HepG2 (cell line): ENCODE data around the gene PPP1CC. TPM values are rescaled to one million over a fixed set of nuclear protein-coding genes. Genes with fewer than 3 reads are reported as not detected.

Experiments used
- ATAC-seq: fragments of 200-7000 bp; cut with Tn5 transposase; 3 replicates; pipeline ENCODE4 v1.9.1; 2020; ENCODE audit warnings: mild to moderate bottlenecking, moderate library complexity
- BruUV-seq: library from RNA; stranded (reverse); fragments of 400-500 nt; replicated peaks from 2 replicates; lab custom pipeline; 2021; lab: Mats Ljungman, UMichigan
- CTCF ChIA-PET: fragments of 300-600 bp; formaldehyde crosslinking; extraction: SDS; loops from one replicate; lab custom pipeline; 2021; ENCODE audit warnings: low total read pairs, inconsistent platforms, low intra/inter-chr PET ratio; lab: Yijun Ruan, JAX
- POLR2A ChIA-PET: fragments of 350-600 bp; sonication (Branson Sonifier 250); formaldehyde crosslinking; loops from one replicate; lab custom pipeline; 2020; ENCODE audit warnings: antibody characterized with exemption, inconsistent platforms; lab: Yijun Ruan, JAX
- DNase-seq: peaks from one replicate; pipeline ENCODE4 v3.0.0-alpha.2; 2015; ENCODE audit warnings: low spot score
- FAIRE-seq: peaks from 3 replicates; lab custom pipeline; 2011; peaks lifted over from hg19 to GRCh38; lab: Jason Lieb, UNC
- H2AFZ ChIP-seq: one replicate; pipeline ENCODE4 v1.6.1; 2011; ENCODE audit warnings: low read length, inconsistent platforms
- H3K27ac ChIP-seq: fragments of 300-600 bp; 3 replicates; pipeline ENCODE4 v1.8.0; 2011; ENCODE audit warnings: mixed run types, mild to moderate bottlenecking, mixed read lengths, low read length, inconsistent platforms; ENCODE audit not compliant: insufficient read depth; ENCODE audit errors: extremely low read length
- H3K27me3 ChIP-seq, 2 experiments: fragments of 200-600 bp in 1 of 2; 2 replicates in 1 of 2; 3 replicates in 1 of 2; pipeline versions ENCODE4 v1.6.0 to v1.8.0; 2011; ENCODE audit warnings: low read length in 2 of 2, mild to moderate bottlenecking in 2 of 2, moderate library complexity in 2 of 2, inconsistent platforms in 1 of 2; ENCODE audit not compliant: insufficient read depth in 2 of 2, control insufficient read depth in 1 of 2
- H3K36me3 ChIP-seq, 2 experiments: fragments of 200-600 bp in 1 of 2; replicated peaks in 1 of 2; 2 replicates in 1 of 2; 3 replicates in 1 of 2; pipeline versions ENCODE4 v1.5.1 to v1.8.0; 2011; ENCODE audit warnings: low read length in 2 of 2, inconsistent platforms in 1 of 2; ENCODE audit not compliant: insufficient read depth in 2 of 2, control insufficient read depth in 1 of 2
- H3K4me1 ChIP-seq: 2 replicates; pipeline ENCODE4 v1.5.1; 2012; ENCODE audit warnings: low read length, inconsistent platforms; ENCODE audit not compliant: insufficient read depth
- H3K4me2 ChIP-seq: 2 replicates; pipeline ENCODE4 v1.6.0; 2011; ENCODE audit warnings: low read depth, low read length, inconsistent platforms
- H3K4me3 ChIP-seq, 3 experiments: fragments of 200-600 bp in 1 of 3; sonication (generic), shearing (Covaris generic) in 1 of 3; replicated peaks in 1 of 3; 2 replicates each; pipeline ENCODE4 v1.5.1; 2011 to 2016; ENCODE audit warnings: low read length in 3 of 3, inconsistent platforms in 2 of 3, low read depth in 2 of 3, mild to moderate bottlenecking in 2 of 3, control low read depth in 1 of 3, mixed read lengths in 1 of 3; ENCODE audit not compliant: insufficient read depth in 1 of 3
- H3K79me2 ChIP-seq: one replicate; pipeline ENCODE4 v1.6.1; 2011; ENCODE audit warnings: low read length, inconsistent platforms; ENCODE audit not compliant: insufficient read depth
- H3K9ac ChIP-seq: 2 replicates; pipeline ENCODE4 v1.6.0; 2011; ENCODE audit warnings: mild to moderate bottlenecking, low read depth, low read length, inconsistent platforms; ENCODE audit not compliant: insufficient read depth
- H3K9me3 ChIP-seq: 2 replicates; pipeline ENCODE4 v1.5.1; 2012; ENCODE audit warnings: mild to moderate bottlenecking, low read length
- H4K20me1 ChIP-seq: 2 replicates; pipeline ENCODE4 v1.6.0; 2011; ENCODE audit warnings: inconsistent platforms, mild to moderate bottlenecking, low read length, moderate library complexity; ENCODE audit not compliant: insufficient read depth
- FOXA1 ChIP-seq, 2 experiments: fragments of 450-650 bp in 1 of 2; sonication (generic) in 1 of 2; formaldehyde crosslinking in 1 of 2; IDR thresholded peaks; 2 replicates each; pipeline versions ENCODE4 v1.4.0 to v1.6.1; 2016 to 2020; ENCODE audit warnings: missing genetic modification reagents in 1 of 2
- GATAD1 ChIP-seq: IDR thresholded peaks from 2 replicates; pipeline ENCODE4 v1.6.1; 2016; ENCODE audit warnings: missing genetic modification reagents, missing compliant biosample characterization
- IRX3 ChIP-seq: sonication (generic); formaldehyde crosslinking; IDR thresholded peaks from 2 replicates; pipeline ENCODE4 v1.8.1; 2023; ENCODE audit warnings: mild to moderate bottlenecking, low read depth, missing genetic modification reagents, borderline replicate concordance
- RARA ChIP-seq: IDR thresholded peaks from 2 replicates; pipeline ENCODE4 v1.6.1; 2016; ENCODE audit warnings: missing genetic modification reagents, missing compliant biosample characterization
- REPIN1 ChIP-seq: sonication (generic); formaldehyde crosslinking; IDR thresholded peaks from 2 replicates; pipeline ENCODE4 v1.8.0; 2022; ENCODE audit warnings: missing genetic modification reagents, low read depth, mild to moderate bottlenecking, borderline replicate concordance
- ZBTB7B ChIP-seq: sonication (generic); formaldehyde crosslinking; IDR thresholded peaks from 2 replicates; pipeline ENCODE4 v1.4.0; 2020; ENCODE audit warnings: missing genetic modification reagents
- ZFY ChIP-seq: sonication (generic); formaldehyde crosslinking; IDR thresholded peaks from 2 replicates; pipeline ENCODE4 v1.4.0; 2020; ENCODE audit warnings: missing genetic modification reagents
- ZNF253 ChIP-seq: sonication (generic); formaldehyde crosslinking; IDR thresholded peaks from 2 replicates; pipeline ENCODE4 v1.8.0; 2022; ENCODE audit warnings: mild to moderate bottlenecking, missing genetic modification reagents, borderline replicate concordance
- WGBS: methylation state at CpG from one replicate; pipeline ENCODE4 v1.1.6; 2017; ENCODE audit warnings: low lambda C conversion rate; 5-methylcytosine and 5-hydroxymethylcytosine counted together
- in situ Hi-C: cut with HindIII; loops from 2 replicates; pipeline ENCODE4 v1.10.0; 2017; ENCODE audit warnings: low pct_unique_long_range_greater_than_20kb; ENCODE audit not compliant: extremely low pct_ligation_motif_present
- intact Hi-C: fragments of 100-400 bp; cut with micrococcal nuclease; formaldehyde crosslinking; loops from one replicate; pipeline ENCODE4 v1.10.0; 2022; ENCODE audit not compliant: unreplicated experiment
- polyA plus RNA-seq, 8 experiments: library from polyadenylated mRNA; depleted of rRNA in 3 of 8; stranded (reverse) in 7 of 8; unstranded in 1 of 8; fragments of >200 nt; fragmentation: Illumina TruSeq in 4 of 8; extraction: Trizol in 4 of 8; gene quantifications; 2 replicates each; pipeline versions ENCODE4 v1.2.1 to v1.2.3, GENCODE V29; 2011 to 2016; ENCODE audit warnings: low read depth in 4 of 8, missing spikeins in 1 of 8, mixed read lengths in 1 of 8; ENCODE audit not compliant: insufficient read depth in 1 of 8
- total RNA-seq, 5 experiments: library from RNA; depleted of rRNA; stranded (reverse); fragments of >200 nt; fragmentation: Illumina TruSeq; extraction: Trizol; gene quantifications; 2 replicates each; pipeline ENCODE4 v1.2.3, GENCODE V29; 2016; ENCODE audit warnings: low read depth in 1 of 5
- TF ChIP-seq, protein P1 (sequence below): IDR thresholded peaks from 2 replicates; pipeline ENCODE4 v1.6.1; 2016; ENCODE audit warnings: low read depth, missing genetic modification reagents, missing compliant biosample characterization
- TF ChIP-seq, protein P2 (sequence below), 2 experiments: sonication (generic) in 1 of 2; formaldehyde crosslinking in 1 of 2; IDR thresholded peaks; 2 replicates each; pipeline versions ENCODE4 v1.5.1 to v1.6.1; 2011 to 2020; ENCODE audit warnings: borderline replicate concordance in 1 of 2, low read depth in 1 of 2, low read length in 1 of 2, mild to moderate bottlenecking in 1 of 2, missing genetic modification reagents in 1 of 2, moderate library complexity in 1 of 2

PPP1CC gene
- total and polyA plus RNA-seq, 2 of the 13 experiments (the other 11 are each of a cell fraction or from before 2014, with no cell fraction given), result 178 to 187 TPM

DNA sequence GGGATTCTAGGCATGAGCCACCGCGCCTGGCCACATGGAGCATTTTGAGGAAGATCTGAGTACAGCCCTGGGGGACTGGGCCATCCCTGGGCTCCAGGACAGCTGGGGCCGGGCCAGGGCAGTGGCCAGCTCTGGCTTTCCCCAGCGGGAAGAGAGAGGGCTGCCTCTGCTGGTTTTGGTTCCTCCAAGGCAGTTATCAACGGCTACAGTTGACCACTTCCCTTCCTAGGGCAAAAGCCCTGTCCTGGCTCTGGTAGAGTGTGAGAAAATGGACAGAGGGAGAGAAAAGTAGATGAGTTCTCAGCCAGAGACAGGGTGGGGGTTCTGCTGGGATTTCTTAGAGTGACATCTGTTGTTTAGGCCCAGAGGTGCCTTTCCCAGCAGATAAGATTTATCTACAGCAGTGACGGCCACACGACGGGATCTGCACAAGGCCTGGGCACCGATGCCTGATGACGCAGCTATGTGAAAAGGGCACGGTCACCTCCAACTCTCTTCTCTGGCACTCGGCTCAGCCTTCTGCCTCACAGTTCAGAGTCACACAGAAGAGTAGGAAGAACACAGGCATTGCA, 48.3 kb downstream of the PPP1CC start (continued):
- TF ChIP-seq, protein P1, sequence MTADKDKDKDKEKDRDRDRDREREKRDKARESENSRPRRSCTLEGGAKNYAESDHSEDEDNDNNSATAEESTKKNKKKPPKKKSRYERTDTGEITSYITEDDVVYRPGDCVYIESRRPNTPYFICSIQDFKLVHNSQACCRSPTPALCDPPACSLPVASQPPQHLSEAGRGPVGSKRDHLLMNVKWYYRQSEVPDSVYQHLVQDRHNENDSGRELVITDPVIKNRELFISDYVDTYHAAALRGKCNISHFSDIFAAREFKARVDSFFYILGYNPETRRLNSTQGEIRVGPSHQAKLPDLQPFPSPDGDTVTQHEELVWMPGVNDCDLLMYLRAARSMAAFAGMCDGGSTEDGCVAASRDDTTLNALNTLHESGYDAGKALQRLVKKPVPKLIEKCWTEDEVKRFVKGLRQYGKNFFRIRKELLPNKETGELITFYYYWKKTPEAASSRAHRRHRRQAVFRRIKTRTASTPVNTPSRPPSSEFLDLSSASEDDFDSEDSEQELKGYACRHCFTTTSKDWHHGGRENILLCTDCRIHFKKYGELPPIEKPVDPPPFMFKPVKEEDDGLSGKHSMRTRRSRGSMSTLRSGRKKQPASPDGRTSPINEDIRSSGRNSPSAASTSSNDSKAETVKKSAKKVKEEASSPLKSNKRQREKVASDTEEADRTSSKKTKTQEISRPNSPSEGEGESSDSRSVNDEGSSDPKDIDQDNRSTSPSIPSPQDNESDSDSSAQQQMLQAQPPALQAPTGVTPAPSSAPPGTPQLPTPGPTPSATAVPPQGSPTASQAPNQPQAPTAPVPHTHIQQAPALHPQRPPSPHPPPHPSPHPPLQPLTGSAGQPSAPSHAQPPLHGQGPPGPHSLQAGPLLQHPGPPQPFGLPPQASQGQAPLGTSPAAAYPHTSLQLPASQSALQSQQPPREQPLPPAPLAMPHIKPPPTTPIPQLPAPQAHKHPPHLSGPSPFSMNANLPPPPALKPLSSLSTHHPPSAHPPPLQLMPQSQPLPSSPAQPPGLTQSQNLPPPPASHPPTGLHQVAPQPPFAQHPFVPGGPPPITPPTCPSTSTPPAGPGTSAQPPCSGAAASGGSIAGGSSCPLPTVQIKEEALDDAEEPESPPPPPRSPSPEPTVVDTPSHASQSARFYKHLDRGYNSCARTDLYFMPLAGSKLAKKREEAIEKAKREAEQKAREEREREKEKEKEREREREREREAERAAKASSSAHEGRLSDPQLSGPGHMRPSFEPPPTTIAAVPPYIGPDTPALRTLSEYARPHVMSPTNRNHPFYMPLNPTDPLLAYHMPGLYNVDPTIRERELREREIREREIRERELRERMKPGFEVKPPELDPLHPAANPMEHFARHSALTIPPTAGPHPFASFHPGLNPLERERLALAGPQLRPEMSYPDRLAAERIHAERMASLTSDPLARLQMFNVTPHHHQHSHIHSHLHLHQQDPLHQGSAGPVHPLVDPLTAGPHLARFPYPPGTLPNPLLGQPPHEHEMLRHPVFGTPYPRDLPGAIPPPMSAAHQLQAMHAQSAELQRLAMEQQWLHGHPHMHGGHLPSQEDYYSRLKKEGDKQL (CRISPR knock-in tag), result no peak
- TF ChIP-seq RARA (no peak), REPIN1 (CRISPR knock-in tag) (no peak)
- TF ChIP-seq, all 625 proteins: peak for 0

DNA sequence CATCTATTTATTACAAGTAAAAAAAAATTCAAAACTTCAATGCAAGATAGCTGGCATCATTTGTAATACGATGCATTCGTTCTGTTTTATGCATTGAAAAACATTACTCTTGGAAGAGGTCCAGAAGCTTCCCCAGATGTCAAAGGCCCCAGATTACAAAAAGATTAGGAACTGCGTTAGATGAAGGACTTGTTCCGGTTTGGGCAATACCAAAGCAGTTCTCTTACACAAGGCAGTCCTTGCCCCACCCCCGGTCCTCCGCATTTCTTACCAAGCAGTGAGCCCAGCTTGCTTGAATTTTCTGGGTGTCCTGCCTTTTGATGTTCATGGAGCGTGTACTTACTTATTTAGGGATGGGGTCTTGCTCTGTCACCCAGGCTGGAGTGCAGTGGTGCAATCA, 49.0 kb downstream of the PPP1CC start:
- TF ChIP-seq GATAD1 (CRISPR knock-in tag) (no peak), ZBTB7B (CRISPR knock-in tag) (no peak), IRX3 (no peak), ZFY (CRISPR knock-in tag) (no peak), ZNF253 (no peak), FOXA1 (IDR thresholded peaks at IDR 0.05) (no peak), FOXA1 (CRISPR knock-in tag; IDR thresholded peaks at IDR 0.05) (no peak)
- TF ChIP-seq, protein P2, sequence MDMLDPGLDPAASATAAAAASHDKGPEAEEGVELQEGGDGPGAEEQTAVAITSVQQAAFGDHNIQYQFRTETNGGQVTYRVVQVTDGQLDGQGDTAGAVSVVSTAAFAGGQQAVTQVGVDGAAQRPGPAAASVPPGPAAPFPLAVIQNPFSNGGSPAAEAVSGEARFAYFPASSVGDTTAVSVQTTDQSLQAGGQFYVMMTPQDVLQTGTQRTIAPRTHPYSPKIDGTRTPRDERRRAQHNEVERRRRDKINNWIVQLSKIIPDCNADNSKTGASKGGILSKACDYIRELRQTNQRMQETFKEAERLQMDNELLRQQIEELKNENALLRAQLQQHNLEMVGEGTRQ (IDR thresholded peaks at IDR 0.05; ENCODE audit: low read depth, low read length), result no peak
- TF ChIP-seq, protein P2 (CRISPR knock-in tag; IDR thresholded peaks at IDR 0.05; ENCODE audit: borderline replicate concordance), result no peak
- TF ChIP-seq, all 625 proteins: peak for 0
- FAIRE-seq, result no peak
- DNase-seq, result no peak
- no TSS peak for BruUV-seq
- ChIA-PET POLR2A (no interaction called here), CTCF (no interaction called here)
- Histone ChIP-seq H3K36me3 (no peaks in the 10 kb centered on the region), H4K20me1 (no peaks in the 10 kb centered on the region), H3K9me3 (no peaks in the 10 kb centered on the region), H3K27me3 (peaks cover 2 to 24% of the 10 kb centered on the region in 2 experiments; a peak in 3 of 5 replicates), H2AFZ (no peak overlapping the region), H3K9ac (no peak overlapping the region), H3K4me3 (no peak overlapping the region), H3K27ac (no peak overlapping the region), H3K4me1 (peaks cover 11% of the 10 kb centered on the region), H3K4me2 (no peak overlapping the region), H3K79me2 (no peaks in the 10 kb centered on the region)
- WGBS, result 3% methylated on average over 7 of the region's 7 CpGs
- in situ Hi-C loops (no loop called here), intact Hi-C loops (no loop called here)
- ATAC-seq, result no peak
